HPDE6-E6E7 (cell line): ENCODE results near the gene GOLGA6C.
"Not testable (repeated sequence)": the region's sequence is repeated elsewhere in the genome, so short reads cannot be mapped to it uniquely, and the experiment has no call there.

ENCODE experiments used
- DNase-seq: peaks from one replicate; pipeline ENCODE4 v3.0.0; 2011; ENCODE audit warnings: missing footprints; ENCODE audit errors: extremely low spot score

The GOLGA6C gene

GRCh38 chr15:75258034-75258433 lies at the start of gene GOLGA6C:
GOLGA6C (plus strand) TSS chr15:75258334; CDS start chr15:75258599, 265 bp downstream.
- not testable (repeated sequence) for DNase-seq

- DNase-seq: no peak
These were observed 49.4 kb upstream of the GOLGA6C start for GRCh38 chr15:75208501-75209288.

- no peak for DNase-seq
These were observed 48.9 kb upstream of the GOLGA6C start for GRCh38 chr15:75209289-75209676.

GRCh38 chr15:75210811-75211230 lies 47.3 kb upstream of the GOLGA6C start:
- no peak for DNase-seq

- no peak for DNase-seq
These were observed 46.5 kb upstream of the GOLGA6C start for GRCh38 chr15:75211436-75212199.

- DNase-seq: no peak
These were observed 45.8 kb upstream of the GOLGA6C start for GRCh38 chr15:75212200-75212858.

- DNase-seq: no peak
These were observed 44.8 kb upstream of the GOLGA6C start for GRCh38 chr15:75213212-75213767.

GRCh38 chr15:75213768-75214221 lies 44.3 kb upstream of the GOLGA6C start:
- no peak for DNase-seq

GRCh38 chr15:75214293-75215096 lies 43.6 kb upstream of the GOLGA6C start:
- no peak for DNase-seq

- DNase-seq: no peak
These were observed 42.8 kb upstream of the GOLGA6C start for GRCh38 chr15:75215107-75216004.

- no peak for DNase-seq
These were observed 41.1 kb upstream of the GOLGA6C start for GRCh38 chr15:75217012-75217411.

- not testable (repeated sequence) for DNase-seq
These were observed 40.6 kb upstream of the GOLGA6C start for GRCh38 chr15:75217574-75217973.

GRCh38 chr15:75219507-75219929 lies 38.6 kb upstream of the GOLGA6C start:
- DNase-seq: not testable (repeated sequence)

GRCh38 chr15:75223688-75224087 lies 34.4 kb upstream of the GOLGA6C start:
- DNase-seq: no peak

- no peak for DNase-seq
These were observed 33.9 kb upstream of the GOLGA6C start for GRCh38 chr15:75224281-75224680.

GRCh38 chr15:75225102-75225836 lies 32.9 kb upstream of the GOLGA6C start:
- DNase-seq: not testable (repeated sequence)

GRCh38 chr15:75225951-75226732 lies 32.0 kb upstream of the GOLGA6C start:
- DNase-seq: no peak

- DNase-seq: not testable (repeated sequence)
These were observed 31.0 kb upstream of the GOLGA6C start for GRCh38 chr15:75227112-75227511.
